GM06990 (cell line): ENCODE measurements around the gene PHF10.
"Not testable (repeated sequence)": the region's sequence is repeated elsewhere in the genome, so short reads cannot be mapped to it uniquely, and the experiment has no call there.

ENCODE experiments used
- DNase-seq: peaks from one replicate; pipeline ENCODE4 v3.0.0-alpha.2; 2011; ENCODE audit not compliant: insufficient read length; ENCODE audit errors: extremely low read depth
- H3K27me3 ChIP-seq: replicated peaks from 2 replicates; pipeline ENCODE4 v1.6.0; 2011; ENCODE audit warnings: low read length; ENCODE audit not compliant: control insufficient read depth, insufficient read depth
- H3K36me3 ChIP-seq: 2 replicates; pipeline ENCODE4 v1.5.1; 2011; ENCODE audit warnings: low read length; ENCODE audit not compliant: control insufficient read depth, insufficient read depth
- H3K4me3 ChIP-seq: replicated peaks from 2 replicates; pipeline ENCODE4 v1.5.1; 2011; ENCODE audit warnings: low read depth, mild to moderate bottlenecking, control low read depth, low read length
- TF ChIP-seq, protein P1 (sequence below): IDR thresholded peaks from 2 replicates; pipeline ENCODE4 v1.5.1; 2011; ENCODE audit warnings: low read length, control low read depth, mild to moderate bottlenecking, inconsistent platforms; ENCODE audit not compliant: insufficient read depth, poor library complexity, severe bottlenecking

Gene PHF10

DNA sequence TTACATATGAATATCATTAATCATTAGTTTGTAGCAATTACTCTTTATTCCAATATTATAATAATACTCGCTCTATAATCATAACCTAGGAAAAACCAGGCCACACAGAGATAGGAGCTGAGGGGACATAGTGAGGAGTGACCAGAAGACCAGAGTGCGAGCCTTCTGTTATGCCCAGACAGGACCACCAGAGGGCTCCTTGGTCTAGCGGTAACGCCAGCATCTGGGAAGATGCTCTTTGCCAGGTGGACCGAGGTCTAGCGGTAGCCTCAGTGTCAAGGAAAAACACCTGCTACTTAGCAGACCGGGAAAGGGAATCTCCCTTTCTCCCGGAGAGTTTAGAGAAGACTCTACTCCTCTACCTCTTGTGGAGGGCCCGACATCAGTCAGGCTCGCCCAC is 27.2 kb downstream of the PHF10 start:
- H3K4me3 ChIP-seq, H3K27me3 ChIP-seq, DNase-seq, H3K36me3 ChIP-seq: not testable (repeated sequence)
- TF ChIP-seq, protein P1, sequence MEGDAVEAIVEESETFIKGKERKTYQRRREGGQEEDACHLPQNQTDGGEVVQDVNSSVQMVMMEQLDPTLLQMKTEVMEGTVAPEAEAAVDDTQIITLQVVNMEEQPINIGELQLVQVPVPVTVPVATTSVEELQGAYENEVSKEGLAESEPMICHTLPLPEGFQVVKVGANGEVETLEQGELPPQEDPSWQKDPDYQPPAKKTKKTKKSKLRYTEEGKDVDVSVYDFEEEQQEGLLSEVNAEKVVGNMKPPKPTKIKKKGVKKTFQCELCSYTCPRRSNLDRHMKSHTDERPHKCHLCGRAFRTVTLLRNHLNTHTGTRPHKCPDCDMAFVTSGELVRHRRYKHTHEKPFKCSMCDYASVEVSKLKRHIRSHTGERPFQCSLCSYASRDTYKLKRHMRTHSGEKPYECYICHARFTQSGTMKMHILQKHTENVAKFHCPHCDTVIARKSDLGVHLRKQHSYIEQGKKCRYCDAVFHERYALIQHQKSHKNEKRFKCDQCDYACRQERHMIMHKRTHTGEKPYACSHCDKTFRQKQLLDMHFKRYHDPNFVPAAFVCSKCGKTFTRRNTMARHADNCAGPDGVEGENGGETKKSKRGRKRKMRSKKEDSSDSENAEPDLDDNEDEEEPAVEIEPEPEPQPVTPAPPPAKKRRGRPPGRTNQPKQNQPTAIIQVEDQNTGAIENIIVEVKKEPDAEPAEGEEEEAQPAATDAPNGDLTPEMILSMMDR = peak; percentile 14

DNA sequence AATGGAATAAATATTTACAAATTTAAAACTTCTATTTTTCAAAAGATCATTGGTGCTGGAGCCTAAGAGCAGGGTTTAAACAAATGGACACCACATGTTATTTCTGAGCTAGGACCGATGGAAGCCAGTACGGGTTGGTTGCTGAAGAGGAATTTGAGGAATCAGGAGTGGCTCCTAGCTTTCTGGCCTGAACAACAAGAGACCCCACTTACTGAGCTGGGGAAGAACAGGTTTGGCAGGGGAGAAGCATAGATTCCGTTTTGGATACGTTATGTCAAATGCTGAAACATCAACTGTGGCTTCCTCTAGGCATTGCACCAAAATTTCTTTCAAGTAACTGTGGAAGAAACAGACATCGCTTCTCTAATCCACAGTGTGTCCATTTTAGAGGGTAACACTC is 29.2 kb downstream of the PHF10 start:
- TF ChIP-seq, protein P1 = no peak
- DNase-seq = no peak
- H3K27me3 ChIP-seq = no peaks in the 10 kb centered on the region
- H3K36me3 ChIP-seq = no peaks in the 10 kb centered on the region; the same call in none of the 2 replicates
- no peak overlapping the region for H3K4me3 ChIP-seq

DNA sequence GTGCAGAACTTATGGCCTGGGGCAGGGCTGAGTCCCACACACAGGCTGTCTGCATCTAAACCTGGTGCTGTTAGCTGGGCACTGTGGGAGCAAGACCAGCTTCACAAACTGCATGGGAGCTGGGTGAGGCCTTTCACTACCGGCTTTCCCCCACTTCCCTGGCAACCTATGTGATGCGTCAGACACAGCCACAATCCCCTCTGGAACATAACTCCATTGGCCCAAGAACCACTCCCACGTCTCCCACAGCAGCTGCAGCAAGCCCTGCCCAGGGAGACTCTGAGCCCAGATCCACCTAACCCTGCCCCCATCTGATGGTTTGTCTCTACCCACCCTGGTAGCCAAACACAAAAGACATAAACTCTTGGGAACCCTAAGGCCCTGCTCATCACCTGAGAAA is 31.8 kb downstream of the PHF10 start:
- H3K27me3 ChIP-seq = no peaks in the 10 kb centered on the region
- H3K4me3 ChIP-seq = no peak overlapping the region
- H3K36me3 ChIP-seq = no peaks in the 10 kb centered on the region; the same call in none of the 2 replicates
- TF ChIP-seq, protein P1 = no peak
- no peak for DNase-seq

DNA sequence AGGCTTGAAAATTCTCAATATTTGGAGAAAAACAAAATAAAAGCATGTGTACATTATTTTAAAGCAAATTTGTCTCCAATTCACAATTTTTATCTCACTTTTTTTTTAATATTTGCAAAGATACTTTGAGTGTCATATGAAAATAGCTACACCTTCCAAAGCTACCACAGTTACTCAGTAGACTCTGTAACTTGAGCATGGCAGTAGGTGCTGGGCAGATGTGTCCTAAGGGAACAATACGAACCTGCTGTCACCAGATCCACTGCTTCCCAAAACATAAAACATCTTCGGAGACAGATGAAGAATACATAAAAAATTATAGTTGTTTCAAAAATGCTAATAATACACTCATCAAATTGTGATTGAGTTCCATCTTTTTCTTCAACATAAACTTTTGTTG is 33.0 kb downstream of the PHF10 start:
- H3K27me3 ChIP-seq = no peaks in the 10 kb centered on the region
- H3K36me3 ChIP-seq = no peaks in the 10 kb centered on the region; the same call in none of the 2 replicates
- no peak overlapping the region for H3K4me3 ChIP-seq
- DNase-seq = no peak
- TF ChIP-seq, protein P1 = no peak

DNA sequence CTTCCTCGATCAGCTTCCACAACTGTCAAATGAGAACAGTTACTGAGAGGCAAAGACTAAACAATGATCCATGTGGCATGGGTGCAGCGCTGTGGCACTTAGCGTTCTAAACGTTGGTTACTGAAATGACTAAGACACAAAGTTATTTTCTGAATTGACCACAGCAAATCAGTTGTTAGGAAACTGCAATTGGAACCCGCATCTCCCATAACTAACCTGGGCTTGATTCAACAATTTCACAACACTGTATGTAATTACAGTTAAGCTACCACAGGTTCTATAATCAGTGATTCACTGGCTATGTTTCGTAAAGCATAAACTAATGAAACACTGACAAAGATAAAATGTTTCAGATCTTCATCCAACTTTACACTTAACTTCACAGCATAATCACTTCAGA is 35.0 kb downstream of the PHF10 start:
- no peak overlapping the region for H3K4me3 ChIP-seq
- no peak for DNase-seq
- TF ChIP-seq, protein P1 = no peak
- H3K36me3 ChIP-seq = no peaks in the 10 kb centered on the region; the same call in none of the 2 replicates
- H3K27me3 ChIP-seq = no peaks in the 10 kb centered on the region

DNA sequence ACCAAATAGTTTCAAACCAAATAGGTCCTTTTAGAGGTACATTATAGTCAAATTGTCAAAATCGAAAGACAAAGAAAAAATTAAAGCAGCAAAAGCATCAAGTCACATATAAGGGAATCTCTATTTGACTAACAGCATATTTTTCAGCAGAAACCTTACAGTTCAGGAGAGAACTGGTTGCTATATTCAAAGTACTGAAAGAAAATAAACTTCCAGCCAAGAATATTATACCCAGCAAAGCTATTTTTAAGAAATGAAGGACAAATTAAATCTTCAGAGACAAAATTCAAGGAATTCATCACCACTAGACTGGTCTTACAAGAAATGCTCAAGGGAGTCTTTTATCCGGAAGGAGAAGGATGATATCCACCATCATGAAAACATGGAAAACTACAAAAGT is 38.4 kb downstream of the PHF10 start:
- Histone ChIP-seq H3K4me3 (no peak overlapping the region), H3K27me3 (no peaks in the 10 kb centered on the region), H3K36me3 (peaks cover 3% of the 10 kb centered on the region)
- TF ChIP-seq, protein P1 = no peak
- DNase-seq = no peak
